ENCODE data around the gene TMEM139. TPM values are rescaled to one million over a fixed set of nuclear protein-coding genes. Genes with fewer than 3 reads are reported as not detected.
"Not testable (repeated sequence)": the region's sequence is repeated elsewhere in the genome, so short reads cannot be mapped to it uniquely, and the experiment has no call there.

The TMEM139 gene
- total RNA-seq, 1 donor from 2014 or later, result not detected

DNA sequence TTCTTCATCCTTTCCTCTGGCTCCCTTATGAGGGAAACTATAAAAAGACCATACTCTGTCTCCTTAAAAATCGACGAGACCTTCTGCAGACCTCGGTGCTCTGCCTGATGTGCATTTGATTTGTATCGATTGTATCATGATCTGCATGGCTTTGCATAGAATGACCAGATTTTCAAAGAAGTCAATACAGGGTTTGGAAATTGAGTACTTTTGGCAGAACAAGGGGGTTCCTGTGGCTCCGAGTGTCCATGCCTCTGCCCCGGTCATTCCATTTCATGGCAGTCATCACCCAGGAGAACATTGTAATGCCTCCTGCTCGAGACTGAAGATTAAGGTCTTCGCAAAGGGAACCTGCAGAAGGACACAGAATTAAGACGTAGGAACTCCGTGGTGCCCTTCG is 4.1 kb downstream of the TMEM139 start:
- no peak for DNase-seq (ENCODE audit: low read depth, low spot score)

DNA sequence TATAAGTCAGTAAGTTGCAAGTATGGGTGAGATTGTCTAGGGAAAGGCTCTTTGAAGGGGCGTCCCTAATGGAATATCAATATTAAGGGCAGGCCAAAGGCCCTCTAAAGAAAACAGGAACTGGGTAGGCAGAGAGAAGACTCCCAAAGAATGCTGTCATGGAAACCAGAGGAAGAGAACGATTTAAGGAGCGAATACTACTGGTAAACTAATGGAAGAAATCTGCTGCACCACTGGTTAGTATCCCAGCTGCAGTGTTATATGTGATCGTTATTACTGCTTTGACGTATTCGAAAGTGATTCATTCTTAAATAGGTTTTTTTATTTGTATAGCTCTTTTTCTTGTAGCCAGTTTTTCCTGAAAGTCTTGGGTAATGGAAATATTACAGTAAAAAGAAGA is 4.7 kb downstream of the TMEM139 start:
- DNase-seq (ENCODE audit: low read depth, low spot score), result no peak

DNA sequence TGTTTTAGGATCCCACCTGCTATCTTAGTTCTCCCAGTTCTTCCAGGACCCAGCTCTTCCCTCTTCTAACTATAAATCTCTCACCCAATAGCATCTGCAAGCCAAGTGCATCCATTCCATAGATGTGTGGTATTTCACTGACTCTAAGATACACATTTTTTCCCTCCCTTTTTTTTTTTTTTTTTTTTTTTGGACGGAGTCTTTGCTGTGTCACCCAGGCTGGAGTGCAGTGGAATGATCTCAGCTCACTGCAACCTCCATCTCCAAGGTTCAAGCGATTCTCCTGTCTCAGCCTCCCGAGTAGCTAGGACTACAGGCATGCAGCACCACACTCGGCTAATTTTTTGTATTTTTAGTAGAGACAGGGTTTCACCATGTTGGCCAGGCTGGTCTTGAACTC is 5.1 kb downstream of the TMEM139 start:
- not testable (repeated sequence) for DNase-seq (ENCODE audit: low read depth, low spot score)

DNA sequence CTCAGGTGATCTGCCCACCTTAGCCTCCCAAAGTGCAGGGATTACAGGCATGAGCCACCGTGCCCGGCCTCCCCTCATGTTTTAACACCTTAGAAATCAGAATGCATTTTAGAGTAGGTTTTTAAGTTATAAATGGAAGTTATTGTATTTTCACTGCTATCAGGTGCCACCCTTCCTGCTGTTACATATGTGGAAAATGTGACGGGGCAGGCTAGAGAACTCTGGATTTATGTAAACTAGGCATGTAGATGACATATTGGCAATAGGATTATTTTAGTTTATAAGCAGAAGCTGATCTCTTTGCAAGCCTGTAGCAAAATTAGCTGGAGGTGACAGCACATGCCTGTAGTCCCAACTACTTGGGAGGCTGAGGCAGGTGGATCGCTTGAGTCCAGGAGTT is 5.5 kb downstream of the TMEM139 start:
- DNase-seq (ENCODE audit: low read depth, low spot score), result no peak

DNA sequence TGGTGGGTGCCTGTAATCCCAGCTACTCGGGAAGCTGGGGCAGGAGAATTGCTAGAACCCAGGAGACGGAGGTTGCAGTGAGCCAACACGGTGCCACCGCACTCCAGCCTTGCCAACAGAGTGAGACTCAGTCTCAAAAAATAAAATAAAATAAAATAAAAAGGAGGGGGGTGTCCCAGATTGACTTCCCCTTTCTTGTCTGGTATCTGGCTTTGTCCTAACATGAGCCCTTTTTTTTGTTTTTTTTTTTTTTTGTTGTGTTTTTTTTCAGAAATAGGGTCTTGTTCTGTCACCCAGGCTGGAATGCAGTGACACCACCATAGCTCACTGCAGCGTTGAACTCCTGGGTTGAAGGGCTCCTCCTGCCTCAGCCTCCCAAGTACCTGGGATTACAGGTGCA is 8.1 kb downstream of the TMEM139 start:
- DNase-seq (ENCODE audit: low read depth, low spot score), result no peak

DNA sequence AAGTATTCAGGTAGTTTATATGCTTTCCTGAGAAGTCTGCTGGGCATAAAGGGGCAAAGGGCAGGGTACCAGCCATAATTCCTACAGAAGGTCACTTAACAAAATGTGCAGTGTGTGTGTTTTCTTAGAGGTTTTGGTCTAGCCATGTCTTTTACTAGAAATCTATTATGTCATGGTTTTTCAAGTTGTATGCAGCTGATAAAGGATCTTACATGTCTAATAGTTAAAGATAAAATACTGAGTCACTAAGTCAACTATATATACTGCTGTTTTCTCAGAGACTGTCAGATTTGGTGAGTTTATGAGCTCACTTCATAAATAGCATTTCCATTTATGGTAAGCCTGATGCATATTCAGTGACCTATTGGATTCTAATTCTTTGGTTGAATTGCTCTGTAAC is 11.1 kb downstream of the TMEM139 start:
- peak; percentile 27 for DNase-seq (ENCODE audit: low read depth, low spot score)

DNA sequence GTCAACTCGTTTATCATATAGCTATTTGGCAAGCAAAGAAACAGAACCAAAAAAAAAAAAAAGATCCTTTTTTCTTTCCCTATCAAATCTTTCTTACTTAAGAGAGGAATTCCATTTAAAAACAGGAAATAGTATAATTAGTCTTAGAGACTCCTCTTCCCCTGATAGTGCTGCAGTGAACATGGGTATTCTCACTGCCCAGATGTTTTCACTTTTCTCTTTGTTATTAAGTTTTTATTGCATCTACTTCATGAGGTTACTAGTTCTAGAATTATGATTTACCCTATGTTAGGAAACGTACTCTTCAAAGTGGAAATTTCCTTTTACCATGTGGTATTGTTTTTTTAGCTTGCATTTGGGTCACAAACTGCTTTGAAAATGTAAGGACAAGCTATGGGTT is 11.9 kb downstream of the TMEM139 start:
- no peak for DNase-seq (ENCODE audit: low read depth, low spot score)

DNA sequence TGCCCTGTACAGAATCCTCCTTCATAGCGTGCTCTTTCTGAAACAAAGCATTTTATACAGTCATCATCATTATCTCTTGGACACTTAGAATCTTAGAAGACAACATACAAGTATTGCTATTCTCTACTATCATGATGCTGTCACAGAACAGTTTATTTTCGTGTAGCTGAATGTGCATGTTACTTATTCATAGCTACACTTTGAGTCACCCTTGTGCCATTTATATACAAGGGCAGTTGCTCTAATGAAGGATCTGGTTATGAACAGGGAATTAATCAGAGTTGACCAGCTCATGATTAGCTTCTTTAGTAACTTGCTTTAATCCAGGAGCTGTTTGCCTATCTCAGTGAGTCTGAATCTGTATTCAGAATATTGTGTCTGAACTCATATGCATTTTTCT is 14.6 kb downstream of the TMEM139 start:
- DNase-seq (ENCODE audit: low read depth, low spot score), result no peak

DNA sequence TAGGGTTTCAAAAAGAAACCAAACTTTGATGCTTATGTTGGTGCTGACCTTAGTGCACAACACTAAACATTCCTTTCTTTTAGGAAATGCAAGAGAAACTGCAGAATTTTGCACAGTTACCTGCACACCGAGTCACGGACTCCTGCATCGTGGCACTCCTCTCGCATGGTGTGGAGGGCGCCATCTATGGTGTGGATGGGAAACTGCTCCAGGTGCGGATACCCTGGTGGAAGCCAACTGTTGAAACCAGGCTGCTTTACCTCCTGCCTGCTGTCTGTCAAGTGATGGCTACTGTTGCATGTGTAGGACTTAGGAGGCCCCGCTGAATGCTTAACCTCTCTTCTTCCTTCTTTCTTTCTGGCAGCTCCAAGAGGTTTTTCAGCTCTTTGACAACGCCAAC is 15.1 kb downstream of the TMEM139 start:
- no peak for DNase-seq (ENCODE audit: low read depth, low spot score)

DNA sequence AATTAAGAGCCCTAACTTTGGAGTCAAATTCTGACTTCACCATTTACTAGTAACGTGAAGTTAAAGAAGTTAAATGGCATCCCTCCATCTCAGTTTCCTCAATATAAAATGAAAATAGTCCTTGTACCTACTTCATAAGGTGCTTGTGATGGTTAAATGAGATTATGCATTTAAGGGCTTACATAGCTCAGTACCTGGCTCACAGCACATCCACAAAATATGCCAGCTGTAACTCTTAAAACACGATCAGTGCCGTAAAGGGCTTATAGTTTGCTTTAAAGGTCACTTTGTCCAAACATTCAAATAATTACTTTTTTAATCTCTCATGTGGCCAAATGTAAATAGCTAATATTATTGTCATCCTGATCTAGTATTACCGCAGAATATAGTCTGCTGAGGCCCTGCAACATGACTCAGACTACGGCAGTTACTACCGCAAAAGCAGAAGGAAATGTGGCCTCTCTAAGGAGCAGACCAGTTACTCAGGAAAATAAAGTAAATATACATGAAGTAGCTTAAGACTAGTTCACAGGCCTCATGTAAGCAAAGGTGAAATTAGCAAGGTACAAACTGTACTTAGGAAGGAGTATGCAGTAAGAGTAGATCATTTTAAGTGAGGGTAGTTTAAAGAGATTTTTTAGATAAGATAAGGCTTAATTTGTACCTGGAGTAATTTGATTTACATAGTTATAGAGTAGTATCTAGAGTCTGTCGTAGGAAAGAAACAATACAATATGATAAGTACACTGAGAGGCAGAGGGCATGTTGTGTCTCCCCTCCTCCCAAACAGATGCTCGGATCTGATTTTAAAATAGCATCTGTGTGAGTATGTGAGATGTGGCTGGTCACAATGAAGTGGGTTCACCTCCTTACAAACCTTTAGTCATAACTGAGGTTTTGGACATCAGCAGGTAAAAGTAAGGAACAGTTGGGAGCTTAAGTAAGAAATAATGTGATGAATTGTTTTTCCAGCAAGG is 16.5 kb downstream of the TMEM139 start:
- DNase-seq (ENCODE audit: low read depth, low spot score), result no peak

DNA sequence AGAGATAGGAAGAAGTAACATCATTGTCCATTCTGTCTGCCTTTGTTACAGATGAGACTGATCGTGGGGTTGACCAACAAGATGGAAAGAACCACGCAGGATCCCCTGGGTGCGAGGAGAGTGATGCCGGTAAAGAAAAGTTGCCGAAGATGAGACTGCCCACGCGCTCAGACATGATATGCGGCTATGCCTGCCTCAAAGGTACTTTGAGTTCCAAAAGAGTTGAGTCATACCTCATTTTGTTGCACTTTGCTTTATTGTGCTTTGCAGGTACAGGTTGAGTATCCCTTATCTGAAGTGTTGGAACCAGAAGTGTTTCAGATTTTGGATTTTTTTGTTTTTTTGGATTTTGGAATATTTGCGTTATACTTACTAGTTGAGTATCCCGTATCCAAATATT is 19.0 kb downstream of the TMEM139 start:
- DNase-seq (ENCODE audit: low read depth, low spot score), result no peak

DNA sequence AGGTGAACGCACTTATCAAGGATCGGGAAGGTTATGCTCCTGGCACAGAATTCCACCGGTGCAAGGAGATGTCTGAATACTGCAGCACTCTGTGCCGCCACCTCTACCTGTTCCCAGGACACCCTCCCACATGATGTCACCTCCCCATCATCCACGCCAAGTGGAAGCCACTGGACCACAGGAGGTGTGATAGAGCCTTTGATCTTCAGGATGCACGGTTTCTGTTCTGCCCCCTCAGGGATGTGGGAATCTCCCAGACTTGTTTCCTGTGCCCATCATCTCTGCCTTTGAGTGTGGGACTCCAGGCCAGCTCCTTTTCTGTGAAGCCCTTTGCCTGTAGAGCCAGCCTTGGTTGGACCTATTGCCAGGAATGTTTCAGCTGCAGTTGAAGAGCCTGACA is 20.2 kb downstream of the TMEM139 start:
- no peak for DNase-seq (ENCODE audit: low read depth, low spot score)

DNA sequence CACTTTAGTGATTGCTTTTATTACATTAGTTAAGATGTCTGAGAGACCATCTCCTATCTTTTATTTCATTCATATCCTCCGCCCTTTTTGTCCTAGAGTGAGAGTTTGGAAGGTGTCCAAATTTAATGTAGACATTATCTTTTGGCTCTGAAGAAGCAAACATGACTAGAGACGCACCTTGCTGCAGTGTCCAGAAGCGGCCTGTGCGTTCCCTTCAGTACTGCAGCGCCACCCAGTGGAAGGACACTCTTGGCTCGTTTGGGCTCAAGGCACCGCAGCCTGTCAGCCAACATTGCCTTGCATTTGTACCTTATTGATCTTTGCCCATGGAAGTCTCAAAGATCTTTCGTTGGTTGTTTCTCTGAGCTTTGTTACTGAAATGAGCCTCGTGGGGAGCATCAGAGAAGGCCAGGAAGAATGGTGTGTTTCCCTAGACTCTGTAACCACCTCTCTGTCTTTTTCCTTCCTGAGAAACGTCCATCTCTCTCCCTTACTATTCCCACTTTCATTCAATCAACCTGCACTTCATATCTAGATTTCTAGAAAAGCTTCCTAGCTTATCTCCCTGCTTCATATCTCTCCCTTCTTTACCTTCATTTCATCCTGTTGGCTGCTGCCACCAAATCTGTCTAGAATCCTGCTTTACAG is 20.8 kb downstream of the TMEM139 start:
- no peak for DNase-seq (ENCODE audit: low read depth, low spot score)

DNA sequence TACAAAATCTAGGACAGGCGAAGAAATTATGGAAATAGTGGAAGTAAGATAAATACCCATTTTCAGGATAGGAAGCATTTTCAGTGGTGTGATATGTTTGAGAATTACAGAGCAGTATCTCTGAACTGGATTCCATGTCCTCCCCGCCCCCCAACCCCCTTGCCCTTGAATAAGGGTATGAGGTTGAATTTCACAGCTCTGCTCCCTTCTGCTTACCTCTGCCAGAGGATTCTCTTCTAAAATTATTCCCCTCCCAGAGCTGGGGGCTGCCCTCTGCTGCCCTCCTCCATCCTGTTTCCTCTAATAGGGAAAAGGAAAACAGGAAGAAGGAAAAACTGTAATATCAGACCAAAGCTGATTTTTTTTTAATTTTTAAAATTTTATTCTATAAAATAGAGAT is 23.9 kb downstream of the TMEM139 start:
- no peak for DNase-seq (ENCODE audit: low read depth, low spot score)

DNA sequence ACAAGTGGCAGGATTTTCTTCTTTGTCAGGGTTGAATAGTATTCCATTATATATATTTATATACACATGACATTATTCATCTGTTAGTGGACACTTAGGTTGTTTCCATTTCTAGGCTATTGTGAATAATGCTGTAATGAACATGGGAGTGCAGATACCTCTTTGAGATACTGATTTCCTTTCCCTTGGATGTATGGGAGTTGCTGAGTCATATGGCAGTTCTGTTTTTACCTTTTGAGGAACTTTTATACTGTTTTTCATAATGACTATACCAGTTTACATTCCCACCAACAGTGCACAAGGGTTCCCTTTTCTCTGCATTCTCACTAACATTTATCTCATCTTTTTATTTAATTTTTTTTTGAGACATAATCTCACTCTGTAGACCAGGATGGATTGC is 29.4 kb downstream of the TMEM139 start:
- no peak for DNase-seq (ENCODE audit: low read depth, low spot score)

DNA sequence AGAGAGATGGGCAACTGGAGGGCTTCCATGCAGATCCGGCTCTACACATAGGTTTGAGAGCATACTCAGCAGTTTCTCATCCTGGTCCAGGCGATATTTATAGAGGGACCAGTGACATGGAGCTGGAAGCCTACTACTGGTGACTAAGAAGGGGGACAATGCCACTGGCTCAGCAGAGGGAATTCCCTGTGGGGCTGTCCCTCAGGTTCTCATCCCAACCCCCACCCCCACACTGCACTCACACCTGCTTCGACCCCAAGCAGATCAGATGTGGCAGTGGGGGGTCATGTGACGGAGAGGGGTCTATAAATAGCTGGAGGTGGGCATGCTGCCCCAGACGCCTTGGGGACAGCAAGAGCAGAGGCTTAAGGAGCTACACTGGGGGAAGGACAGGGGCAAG is 31.0 kb downstream of the TMEM139 start, which contains the start of gene CLCN1:
Gene CLCN1, plus strand, starts transcription at position 336 of the 400 bp plus-strand sequence. CDS start 102 bp downstream, outside the sequence.
- no peak for DNase-seq (ENCODE audit: low read depth, low spot score)

DNA sequence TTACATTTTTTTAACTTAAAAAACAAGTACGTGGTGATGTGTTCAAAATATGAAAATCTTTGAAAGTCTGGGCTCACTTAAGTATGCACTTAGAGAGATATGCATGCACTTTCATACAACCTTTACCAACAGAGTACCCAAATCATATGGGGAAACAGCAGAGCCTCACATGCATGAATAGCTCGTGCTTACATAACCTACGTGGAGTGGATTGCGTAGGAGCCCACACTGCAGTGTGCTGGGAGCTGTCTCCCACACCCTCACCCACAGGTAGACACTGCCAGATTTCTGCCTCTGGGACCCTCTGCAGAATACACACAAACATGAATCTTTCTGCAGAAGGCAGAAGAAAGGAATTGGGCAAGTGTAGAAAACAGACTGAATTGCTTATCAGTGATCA is 31.7 kb downstream of the TMEM139 start:
- DNase-seq (ENCODE audit: low read depth, low spot score), result no peak

DNA sequence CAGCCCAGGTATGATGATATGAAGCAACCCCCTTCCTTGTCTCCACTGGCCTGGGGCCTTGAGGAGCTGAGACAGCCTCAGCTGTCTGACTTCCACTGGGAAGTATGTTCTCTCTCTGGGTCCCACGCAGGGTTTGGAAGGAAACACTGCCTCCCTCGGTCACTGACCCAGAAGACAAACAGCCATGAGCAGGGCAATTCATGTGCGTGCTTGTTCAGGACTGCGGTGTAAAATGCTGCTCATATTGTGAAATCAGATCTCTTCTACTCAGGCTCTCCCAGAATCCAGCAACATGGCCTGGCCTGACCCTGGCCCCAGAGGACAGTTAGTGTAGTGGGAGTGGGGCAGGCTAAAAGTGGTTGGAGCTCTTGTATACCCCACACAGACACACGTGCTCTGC is 33.9 kb downstream of the TMEM139 start:
- no peak for DNase-seq (ENCODE audit: low read depth, low spot score)

DNA sequence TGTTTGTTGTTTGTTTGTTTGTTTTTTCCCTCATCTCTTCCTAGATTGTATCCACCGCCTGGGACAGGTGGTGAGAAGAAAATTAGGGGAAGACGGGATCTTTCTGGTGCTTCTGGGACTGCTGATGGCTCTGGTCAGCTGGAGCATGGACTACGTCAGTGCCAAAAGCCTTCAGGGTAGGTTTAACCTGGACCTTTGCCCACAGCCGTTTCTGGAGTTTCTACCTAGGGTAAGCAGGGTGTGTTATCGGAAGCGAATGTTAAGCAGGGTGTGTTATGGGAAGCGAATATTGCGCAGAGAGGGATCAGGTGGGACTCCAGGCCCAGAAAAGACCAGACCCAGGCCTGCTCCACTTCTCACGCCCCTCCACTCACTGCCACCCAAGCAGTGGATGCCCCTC is 35.9 kb downstream of the TMEM139 start:
- no peak for DNase-seq (ENCODE audit: low read depth, low spot score)

DNA sequence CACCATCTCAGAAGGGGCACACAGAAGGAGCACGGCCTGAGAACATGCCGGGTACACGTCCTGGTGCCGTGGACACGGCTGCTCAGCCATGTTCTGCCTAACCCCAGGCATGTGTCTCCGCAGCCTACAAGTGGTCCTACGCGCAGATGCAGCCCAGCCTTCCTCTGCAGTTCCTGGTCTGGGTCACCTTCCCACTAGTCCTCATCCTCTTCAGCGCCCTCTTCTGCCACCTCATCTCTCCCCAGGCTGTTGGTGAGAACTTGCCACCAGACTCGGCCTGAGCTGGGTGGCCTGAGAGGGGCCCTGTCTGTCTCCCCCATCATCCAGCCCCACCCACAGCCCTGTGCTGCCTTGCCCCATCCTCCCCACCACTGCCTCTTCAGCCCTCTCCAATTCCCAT is 36.5 kb downstream of the TMEM139 start:
- no peak for DNase-seq (ENCODE audit: low read depth, low spot score)

DNA sequence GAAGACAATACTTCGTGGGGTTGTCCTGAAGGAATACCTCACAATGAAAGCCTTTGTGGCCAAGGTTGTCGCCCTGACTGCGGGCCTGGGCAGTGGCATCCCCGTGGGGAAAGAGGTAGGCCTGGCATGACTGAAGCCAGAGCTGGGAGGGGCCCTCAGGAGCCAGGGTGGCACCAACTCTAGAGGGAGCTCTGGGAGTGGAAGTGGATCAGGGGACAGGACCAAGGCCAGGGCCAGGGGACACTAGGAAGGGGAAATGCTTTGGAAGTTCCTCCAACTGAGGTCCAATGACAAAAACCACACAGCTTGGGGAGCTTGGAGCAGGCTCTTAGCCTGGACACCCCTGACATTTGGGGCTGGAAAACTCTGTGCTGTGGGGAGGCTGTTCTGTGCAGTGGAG is 37.0 kb downstream of the TMEM139 start:
- no peak for DNase-seq (ENCODE audit: low read depth, low spot score)

DNA sequence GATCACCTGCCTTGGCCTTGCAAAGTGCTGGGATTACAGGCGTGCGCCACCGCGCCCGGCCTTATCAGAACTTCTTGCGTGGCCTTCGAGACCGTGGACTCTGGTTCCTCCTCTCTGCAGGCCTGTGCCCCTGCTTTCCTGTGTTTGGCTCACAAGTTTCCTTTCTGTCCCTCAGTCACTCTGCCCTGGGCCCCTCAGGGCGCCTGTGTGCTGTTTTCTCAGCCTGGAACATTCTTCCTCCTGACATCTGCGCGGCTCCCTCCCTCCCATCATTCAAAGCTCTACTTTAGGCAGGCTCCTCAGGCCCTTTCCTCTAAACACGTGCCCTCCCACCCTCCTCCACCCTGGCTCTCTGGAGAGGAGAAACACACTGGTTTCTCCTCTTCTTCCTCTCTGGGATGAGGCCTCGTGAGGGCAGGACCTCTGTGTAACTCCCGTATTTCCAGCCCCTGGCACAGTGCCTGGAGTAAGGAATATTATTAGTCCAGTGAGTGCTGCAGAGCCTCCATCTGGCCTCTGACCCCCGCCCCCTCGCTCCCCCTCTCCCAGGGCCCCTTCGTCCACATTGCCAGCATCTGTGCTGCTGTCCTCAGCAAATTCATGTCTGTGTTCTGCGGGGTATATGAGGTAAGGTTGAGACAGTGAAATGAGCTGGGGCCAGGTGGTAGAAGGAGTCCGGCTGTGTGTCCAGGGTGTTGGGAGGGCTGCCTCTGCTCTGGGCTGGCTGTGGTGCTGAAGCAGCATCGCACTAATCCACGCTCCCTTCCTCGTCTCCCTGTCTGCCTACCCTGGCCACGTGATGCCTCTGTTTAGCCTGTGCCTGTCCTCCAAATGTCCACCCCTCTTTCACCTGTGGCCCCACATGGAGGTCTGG is 38.2 kb downstream of the TMEM139 start:
- no peak for DNase-seq (ENCODE audit: low read depth, low spot score)
